GM23338 (cell line): Measurements from ENCODE around the gene PPP2R5E. TPM values are rescaled to one million over a fixed set of nuclear protein-coding genes. Genes with fewer than 3 reads are reported as not detected.
A peak's percentile ranks its signal among the peaks of the same experiment; 100 is the strongest.

Experiments used
- ATAC-seq: fragments of 200-7000 bp; cut with Tn5 transposase; 3 replicates; pipeline ENCODE4 v1.9.1; 2020
- DNase-seq: peaks from one replicate; pipeline ENCODE4 v3.0.0-alpha.2; 2015; ENCODE audit warnings: low spot score
- H2AFZ ChIP-seq: fragments of 200-600 bp; sonication (generic); 2 replicates; pipeline ENCODE4 v1.8.0; 2016; ENCODE audit warnings: antibody characterized with exemption, mild to moderate bottlenecking, moderate library complexity
- H3F3A ChIP-seq: fragments of 200-600 bp; sonication (generic); replicated peaks from 2 replicates; pipeline ENCODE4 v1.8.0; 2017; ENCODE audit warnings: antibody characterized with exemption, mixed run types, low read depth
- H3K27ac ChIP-seq: fragments of 200-600 bp; sonication (generic); 2 replicates; pipeline ENCODE4 v1.6.1; 2016; ENCODE audit warnings: low read depth
- H3K27me3 ChIP-seq: fragments of 200-600 bp; sonication (generic); 2 replicates; pipeline ENCODE4 v1.8.0; 2016; ENCODE audit warnings: mild to moderate bottlenecking, mixed run types, moderate library complexity; ENCODE audit not compliant: insufficient read depth
- H3K36me3 ChIP-seq: fragments of 200-600 bp; sonication (generic); 2 replicates; pipeline ENCODE4 v1.8.0; 2016; ENCODE audit warnings: mild to moderate bottlenecking; ENCODE audit not compliant: insufficient read depth
- H3K4me1 ChIP-seq: fragments of 200-600 bp; sonication (generic); 2 replicates; pipeline ENCODE4 v1.8.0; 2016; ENCODE audit warnings: mild to moderate bottlenecking, moderate library complexity; ENCODE audit not compliant: insufficient read depth
- H3K4me2 ChIP-seq: fragments of 200-600 bp; sonication (generic); 2 replicates; pipeline ENCODE4 v1.7.1; 2017; ENCODE audit warnings: mixed run types
- H3K4me3 ChIP-seq: fragments of 200-600 bp; sonication (generic); 2 replicates; pipeline ENCODE4 v1.6.1; 2016; ENCODE audit warnings: mixed run types
- H3K79me2 ChIP-seq: fragments of 200-600 bp; sonication (generic); replicated peaks from 2 replicates; pipeline ENCODE4 v1.8.0; 2017; ENCODE audit warnings: mild to moderate bottlenecking; ENCODE audit not compliant: insufficient read depth
- H3K9me2 ChIP-seq: fragments of 200-600 bp; sonication (generic); 2 replicates; pipeline ENCODE4 v1.8.0; 2017; ENCODE audit not compliant: insufficient read depth
- H4K20me1 ChIP-seq: fragments of 200-600 bp; sonication (generic); replicated peaks from 2 replicates; pipeline ENCODE4 v1.8.0; 2017; ENCODE audit warnings: mild to moderate bottlenecking; ENCODE audit not compliant: insufficient read depth
- H3K27ac Mint-ChIP-seq: 2 replicates; pipeline ENCODE4 v1.8.0; 2020; ENCODE audit warnings: inconsistent platforms, mild to moderate bottlenecking, moderate library complexity, mixed read lengths
- H3K27me3 Mint-ChIP-seq: 3 replicates; pipeline ENCODE4 v1.8.0; 2022; ENCODE audit warnings: low read depth, mild to moderate bottlenecking, moderate library complexity, mixed read lengths, inconsistent platforms; ENCODE audit not compliant: insufficient read depth, poor library complexity
- H3K36me3 Mint-ChIP-seq: 3 replicates; pipeline ENCODE4 v1.8.0; 2021; ENCODE audit warnings: low read depth, mild to moderate bottlenecking, inconsistent platforms, moderate library complexity, mixed read lengths
- H3K4me1 Mint-ChIP-seq: 3 replicates; pipeline ENCODE4 v1.8.0; 2020; ENCODE audit warnings: mild to moderate bottlenecking, inconsistent platforms, mixed read lengths
- H3K4me3 Mint-ChIP-seq: 3 replicates; pipeline ENCODE4 v1.8.0; 2021; ENCODE audit warnings: moderate library complexity, mild to moderate bottlenecking, inconsistent platforms, mixed read lengths
- H3K9me3 Mint-ChIP-seq: 3 replicates; pipeline ENCODE4 v1.8.0; 2020; ENCODE audit warnings: moderate library complexity, mild to moderate bottlenecking, inconsistent platforms, mixed read lengths
- CREB1 ChIP-seq: fragments of 250-450 bp; sonication (Bioruptor Pico); IDR thresholded peaks from 2 replicates; pipeline ENCODE4 v1.5.0; 2020; ENCODE audit warnings: low read depth, mild to moderate bottlenecking, moderate library complexity
- JUNB ChIP-seq: IDR thresholded peaks from one replicate; pipeline ENCODE4 v1.6.1; 2016; ENCODE audit warnings: antibody characterized with exemption; ENCODE audit not compliant: unreplicated experiment
- NANOG ChIP-seq: IDR thresholded peaks from 2 replicates; pipeline ENCODE4 v1.6.1; 2016; ENCODE audit warnings: antibody characterized with exemption, borderline replicate concordance
- STAT1 ChIP-seq: IDR thresholded peaks from one replicate; pipeline ENCODE4 v1.6.1; 2016; ENCODE audit warnings: antibody characterized with exemption; ENCODE audit not compliant: unreplicated experiment
- ZNF462 ChIP-seq: fragments of 250-450 bp; sonication (Bioruptor Pico); IDR thresholded peaks from 2 replicates; pipeline ENCODE4 v1.5.0; 2020; ENCODE audit warnings: mild to moderate bottlenecking, moderate library complexity
- polyA plus RNA-seq: library from polyadenylated mRNA; unstranded; fragments of >200 nt; fragmentation: Nextera tagmentation; extraction: Ambion mirVana; gene quantifications from 2 replicates; pipeline ENCODE4 v1.2.1, GENCODE V29; 2016
- total RNA-seq: library from RNA; depleted of rRNA; stranded (reverse); fragments of >200 nt; shearing (Covaris generic); gene quantifications from 2 replicates; pipeline ENCODE4 v1.2.3, GENCODE V29; 2014

Gene PPP2R5E
- total and polyA plus RNA-seq, 2 experiments from 2014 or later, result 40.9 to 45.5 TPM

- no peak for TF ChIP-seq ZNF462 (CRISPR knock-in tag)
These were observed 110.2 kb downstream of the PPP2R5E start (continued) for GRCh38 chr14:63432888-63433552.

DNA sequence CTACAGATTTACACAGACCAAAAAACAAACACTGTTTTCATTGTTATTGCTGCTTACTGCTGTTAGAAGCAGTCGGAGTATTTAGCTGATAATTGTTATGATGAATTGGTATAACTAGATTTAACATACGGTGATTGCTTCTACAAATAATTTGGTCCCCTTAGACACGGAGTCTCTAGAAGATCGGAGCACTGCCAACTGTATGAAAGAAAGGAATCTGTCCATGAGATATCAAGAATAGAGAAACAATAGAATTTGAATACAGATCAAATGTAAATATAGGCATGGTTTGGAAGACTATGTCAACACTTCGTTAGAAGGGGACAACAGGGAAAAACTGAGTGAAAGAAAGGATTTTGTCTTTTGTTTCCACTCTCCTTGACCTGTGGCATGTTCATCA, 110.9 kb downstream of the PPP2R5E start:
- ATAC-seq, result no peak
- no peaks in the 10 kb centered on the region for H3F3A ChIP-seq
- peak overlapping the region; percentile 19 for H3K27ac Mint-ChIP-seq
- 0 out of 2 replicates have a peak overlapping the region, but pooled peaks have one; percentile 16 for H3K4me2 ChIP-seq
- no peak overlapping the region for H3K27ac ChIP-seq
- H3K4me3 ChIP-seq, result no peak overlapping the region
- peaks cover 43% of the 10 kb centered on the region for H3K4me1 ChIP-seq
- no peak overlapping the region for H3K4me3 Mint-ChIP-seq
- peaks cover 39% of the 10 kb centered on the region for H3K4me1 Mint-ChIP-seq
- no peaks in the 10 kb centered on the region for H3K9me2 ChIP-seq
- H3K79me2 ChIP-seq, result peaks cover 96% of the 10 kb centered on the region
- H3K9me3 Mint-ChIP-seq, result no peaks in the 10 kb centered on the region
- H4K20me1 ChIP-seq, result peaks cover 16% of the 10 kb centered on the region
- no peak for DNase-seq
- H3K27me3 Mint-ChIP-seq, result no peaks in the 10 kb centered on the region
- H3K36me3 Mint-ChIP-seq, result no peaks in the 10 kb centered on the region
- no peaks in the 10 kb centered on the region for H3K36me3 ChIP-seq
- H3K27me3 ChIP-seq, result no peaks in the 10 kb centered on the region
- no peak overlapping the region for H2AFZ ChIP-seq
- TF ChIP-seq ZNF462 (CRISPR knock-in tag) (no peak), JUNB (no peak), CREB1 (no peak), STAT1 (no peak), NANOG (no peak)
